A673 (cell line): ENCODE results near the gene RIBC2. TPM values are rescaled to one million over a fixed set of nuclear protein-coding genes. Genes with fewer than 3 reads are reported as not detected.

Experiments
- BruUV-seq: library from RNA; stranded (reverse); fragments of 400-500 nt; replicated peaks from 2 replicates; lab custom pipeline; 2021; lab: Mats Ljungman, UMichigan
- CTCF ChIA-PET: fragments of 300-600 bp; sonication (Branson Sonifier 250); formaldehyde crosslinking; loops from one replicate; lab custom pipeline; 2022; ENCODE audit warnings: antibody characterized with exemption; lab: Charles Lee
- POLR2A ChIA-PET: fragments of 300-600 bp; sonication (Branson Sonifier 250); formaldehyde crosslinking; loops from one replicate; lab custom pipeline; 2022; ENCODE audit warnings: antibody characterized with exemption; ENCODE audit not compliant: low non-redundant PET; lab: Charles Lee
- DNase-seq: peaks from one replicate; pipeline ENCODE4 v3.0.0-alpha.2; 2015; ENCODE audit warnings: low spot score
- H3K27ac ChIP-seq: fragments of 200-600 bp; sonication (generic); 2 replicates; pipeline ENCODE4 v1.5.1; 2016; ENCODE audit warnings: mixed run types, low read depth, mild to moderate bottlenecking, mixed read lengths, antibody characterized with exemption, low read length; ENCODE audit not compliant: poor library complexity, severe bottlenecking
- H3K27me3 ChIP-seq: fragments of 200-600 bp; sonication (generic); replicated peaks from 2 replicates; pipeline ENCODE4 v1.6.1; 2017; ENCODE audit warnings: mixed run types, low read depth, mild to moderate bottlenecking, mixed read lengths, antibody characterized with exemption, low read length; ENCODE audit not compliant: insufficient read depth, poor library complexity
- H3K36me3 ChIP-seq: fragments of 200-600 bp; sonication (generic); 2 replicates; pipeline ENCODE4 v1.6.1; 2016; ENCODE audit warnings: mixed run types, mild to moderate bottlenecking, mixed read lengths, antibody characterized with exemption, low read length; ENCODE audit not compliant: insufficient read depth, poor library complexity, severe bottlenecking
- H3K4me1 ChIP-seq: fragments of 200-600 bp; sonication (generic); 2 replicates; pipeline ENCODE4 v1.6.1; 2017; ENCODE audit warnings: mixed run types, mild to moderate bottlenecking, mixed read lengths, antibody characterized with exemption, low read length; ENCODE audit not compliant: insufficient read depth, poor library complexity, severe bottlenecking
- H3K4me3 ChIP-seq: fragments of 200-600 bp; sonication (generic); 2 replicates; pipeline ENCODE4 v1.5.1; 2016; ENCODE audit warnings: low read depth, mixed run types, mild to moderate bottlenecking, mixed read lengths, low read length; ENCODE audit not compliant: poor library complexity, severe bottlenecking
- H3K9me3 ChIP-seq: fragments of 200-600 bp; sonication (generic); 2 replicates; pipeline ENCODE4 v1.6.1; 2016; ENCODE audit warnings: mixed run types, low read depth, mild to moderate bottlenecking, mixed read lengths, antibody characterized with exemption, low read length; ENCODE audit not compliant: poor library complexity, severe bottlenecking
- CTCF ChIP-seq: fragments of 300-800, 200-600 bp; sonication (generic); conservative IDR thresholded peaks from 2 replicates; pipeline ENCODE4 v1.5.1; 2017; ENCODE audit warnings: low read depth, mild to moderate bottlenecking, antibody characterized with exemption, low read length, moderate library complexity, mixed read lengths
- EZH2 ChIP-seq: fragments of 200-600 bp; sonication (generic); IDR thresholded peaks from 2 replicates; pipeline ENCODE4 v1.6.1; 2017; ENCODE audit warnings: borderline replicate concordance, low read depth, mild to moderate bottlenecking, mixed read lengths, antibody characterized with exemption, low read length; ENCODE audit not compliant: poor library complexity, severe bottlenecking
- intact Hi-C: fragments of 100-400 bp; cut with micrococcal nuclease; formaldehyde crosslinking; loops from one replicate; pipeline ENCODE4 v1.10.0; 2022; ENCODE audit not compliant: unreplicated experiment
- total RNA-seq: library from RNA; stranded (reverse); gene quantifications from 2 replicates; pipeline ENCODE4 v1.2.3, GENCODE V29; 2021

Gene RIBC2
- total RNA-seq, 1 experiment from 2014 or later, result 14.9 TPM

- TF ChIP-seq CTCF (no peak), EZH2 (no peak)
- no peak overlapping the region for H3K27ac ChIP-seq
- no peak overlapping the region for H3K4me3 ChIP-seq
- H3K9me3 ChIP-seq, result no peaks in the 10 kb centered on the region
- POLR2A ChIA-PET, result no interaction called here
- intact Hi-C loops, result no loop called here
- H3K27me3 ChIP-seq, result no peaks in the 10 kb centered on the region
- H3K4me1 ChIP-seq, result no peaks in the 10 kb centered on the region
- CTCF ChIA-PET, result no interaction called here
- BruUV-seq, result no TSS peak
- DNase-seq, result no peak
- H3K36me3 ChIP-seq, result no peaks in the 10 kb centered on the region
Measured at GRCh38 chr22:45476814-45477213, 63.3 kb downstream of the RIBC2 start.

DNA sequence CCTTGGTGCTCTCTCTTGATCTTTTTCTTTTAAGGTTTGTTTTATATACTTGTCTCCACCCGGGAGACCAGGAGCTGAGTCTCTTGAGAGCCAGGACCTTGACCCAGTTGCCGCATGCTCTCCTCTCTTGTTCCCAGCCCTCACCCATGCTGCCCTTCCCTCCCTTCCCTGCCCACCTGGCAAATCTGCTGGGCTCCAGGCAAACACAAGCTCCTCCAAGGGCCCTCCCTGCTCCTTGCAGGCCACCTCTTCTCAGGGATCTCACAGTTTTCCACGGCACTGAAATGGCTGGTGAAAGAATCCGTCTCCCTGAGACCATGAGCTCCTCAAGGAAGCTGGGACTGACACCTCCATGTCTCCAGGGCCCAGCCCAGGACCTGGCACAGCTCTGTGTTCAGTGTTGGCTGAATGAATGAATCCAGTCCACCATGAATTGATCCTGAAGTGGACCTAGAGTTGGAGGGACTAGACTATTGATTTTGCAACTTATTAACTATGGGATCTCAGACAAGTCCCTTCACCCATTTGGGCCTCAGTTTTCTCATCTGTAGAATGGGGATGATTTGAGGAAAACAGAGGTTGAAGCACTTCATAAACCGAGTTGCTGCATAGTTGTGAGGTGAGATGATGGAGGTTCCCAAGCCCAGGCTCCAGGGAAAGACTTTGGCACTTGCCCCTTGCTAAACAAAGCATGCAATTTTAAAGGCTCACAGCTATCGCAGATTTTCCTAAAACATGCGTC, 64.0 kb downstream of the RIBC2 start:
- BruUV-seq, result no TSS peak
- no peak for DNase-seq
- POLR2A ChIA-PET, result interaction anchor here (0.6 kb wide), 2 partner anchors 20 to 26 kb away, joined by 3 to 4 read pairs; no protein-coding TSS in a partner anchor

DNA sequence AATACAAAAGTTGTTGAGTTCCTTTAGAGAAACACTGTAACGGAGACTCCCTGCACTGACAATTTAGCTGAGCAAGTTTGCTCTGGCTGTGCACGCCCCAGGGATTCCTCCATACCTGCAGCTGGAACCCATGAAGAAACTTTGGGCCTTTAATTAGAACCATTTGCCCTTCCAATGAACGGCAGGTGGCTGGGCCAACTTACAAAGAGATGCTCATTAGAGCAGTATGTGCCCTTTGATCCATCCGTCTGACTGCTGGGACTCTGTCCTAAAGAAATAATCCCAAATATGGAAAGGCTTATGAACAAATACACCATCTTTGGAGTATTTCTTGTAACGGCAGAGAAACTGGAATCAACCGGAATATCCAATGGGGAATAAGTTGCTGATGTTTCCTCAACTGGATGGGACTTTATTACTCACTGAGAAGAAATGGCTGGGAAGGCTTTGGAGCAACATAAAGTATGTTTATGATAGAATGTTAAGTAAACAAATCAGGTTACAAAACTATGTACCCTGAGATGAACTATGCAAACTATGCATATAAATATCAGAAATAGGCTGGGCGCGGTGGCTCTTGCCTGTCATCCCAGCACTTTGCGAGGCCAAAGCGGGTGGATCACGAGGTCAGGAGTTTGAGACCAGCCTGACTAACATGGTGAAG, 64.7 kb downstream of the RIBC2 start:
- ChIA-PET POLR2A (no interaction called here), CTCF (no interaction called here)
- no peak for TF ChIP-seq EZH2
- TF ChIP-seq CTCF, result no peak
- no peaks in the 10 kb centered on the region for H3K9me3 ChIP-seq
- intact Hi-C loops, result no loop called here
- no peak overlapping the region for H3K4me3 ChIP-seq
- no peaks in the 10 kb centered on the region for H3K4me1 ChIP-seq
- no TSS peak for BruUV-seq
- no peak for DNase-seq
- no peak overlapping the region for H3K27ac ChIP-seq
- no peaks in the 10 kb centered on the region for H3K36me3 ChIP-seq
- H3K27me3 ChIP-seq, result no peaks in the 10 kb centered on the region

More for the DNA sequence above, 64.0 kb downstream of the RIBC2 start:
- Histone ChIP-seq H3K27me3 (no peaks in the 10 kb centered on the region), H3K9me3 (no peaks in the 10 kb centered on the region), H3K36me3 (no peaks in the 10 kb centered on the region), H3K4me3 (no peak overlapping the region), H3K27ac (no peak overlapping the region), H3K4me1 (no peaks in the 10 kb centered on the region)
- CTCF ChIA-PET, result no interaction called here
- no peak for TF ChIP-seq EZH2
- no peak for TF ChIP-seq CTCF
- intact Hi-C loops, result no loop called here
